Activated CD4-positive, alpha-beta T cell treated with anti-CD3 and anti-CD28 coated beads for 24 hours (primary cell): ENCODE data around the gene ELF4.
A peak's percentile ranks its signal among the peaks of the same experiment; 100 is the strongest.

Source experiments
- DNase-seq, 2 donors: peaks; one replicate each; pipeline ENCODE4 v3.0.0-alpha.2; 2020; ENCODE audit warnings: low read depth in 2 of 2

The ELF4 gene

GRCh38 chrX:130083656-130084382 is 26.5 kb downstream of the ELF4 start:
- DNase-seq = no peak

- no peak for DNase-seq
Observed at GRCh38 chrX:130083107-130083490, 27.2 kb downstream of the ELF4 start.

DNA sequence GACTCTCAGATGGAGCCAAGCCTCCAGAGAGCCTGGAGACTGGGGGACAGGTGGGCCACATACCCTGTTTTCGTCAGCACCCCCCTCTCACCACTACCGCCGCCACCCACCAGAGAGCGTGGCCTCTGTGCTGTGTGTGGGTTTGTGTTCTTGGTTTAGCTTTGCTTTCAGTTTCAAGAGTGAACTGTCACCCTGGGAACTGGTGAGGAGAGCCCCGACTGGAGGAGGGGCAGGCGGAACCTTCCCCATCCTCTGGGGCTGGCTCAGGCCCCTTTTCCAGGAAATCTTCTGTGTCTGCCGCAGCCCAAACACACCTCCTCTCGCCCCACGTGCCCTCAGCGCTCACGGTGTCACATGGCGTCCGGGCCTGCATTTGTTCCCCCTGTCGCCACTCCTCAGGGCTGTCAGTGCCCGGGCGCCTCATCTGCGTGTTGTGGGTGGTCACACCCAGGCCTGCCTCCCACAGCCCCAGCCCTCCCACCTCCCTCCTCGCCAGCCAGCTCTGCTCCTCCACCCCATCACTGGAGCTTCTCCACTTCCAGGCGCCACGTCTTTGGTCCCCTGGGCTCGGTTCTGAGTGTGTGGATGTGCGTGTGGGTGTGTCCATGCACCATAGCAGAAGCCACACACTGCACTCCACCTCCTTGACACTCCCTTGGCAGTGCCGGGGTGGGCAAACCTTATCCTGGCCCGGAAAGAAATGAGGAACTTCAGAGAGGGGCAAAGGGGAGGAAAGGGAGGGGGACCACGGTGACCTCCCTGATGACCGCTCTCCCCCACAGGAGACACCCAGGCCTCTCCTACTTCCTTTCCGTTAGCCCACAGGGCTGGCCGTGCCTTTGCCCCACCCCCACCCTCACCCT is 27.8 kb downstream of the ELF4 start:
- peak; percentile 48 to 57 for DNase-seq

DNA sequence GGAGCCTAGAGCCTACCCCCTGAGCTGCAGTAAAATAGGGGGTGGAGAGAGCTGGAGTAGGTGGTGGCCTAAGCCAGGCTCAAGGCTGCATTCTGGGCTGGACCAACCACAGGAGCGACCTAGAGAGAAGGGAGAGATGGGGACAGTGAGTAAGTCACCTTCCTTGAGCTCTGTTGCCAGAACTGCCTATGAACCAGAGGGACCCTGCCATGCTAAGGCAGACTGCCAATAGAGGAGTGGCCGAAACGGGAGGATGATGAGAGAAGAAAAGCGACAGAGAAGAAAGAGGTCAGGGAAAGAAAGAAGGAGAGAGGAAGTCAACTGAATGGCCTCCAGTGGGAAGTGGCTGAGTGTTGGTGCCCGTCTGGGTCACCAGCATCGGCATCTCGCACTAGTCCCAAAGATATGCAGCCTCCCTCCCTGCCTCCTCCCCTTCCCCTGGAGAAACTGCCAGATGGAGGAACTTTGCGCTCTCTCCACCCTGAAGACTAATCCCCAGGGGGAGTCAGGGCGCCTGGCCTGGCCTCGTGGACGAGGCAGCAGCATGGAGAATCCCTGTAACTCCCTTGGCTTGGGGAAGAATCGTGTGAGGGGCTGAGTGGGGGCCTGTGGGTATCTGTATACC is 28.8 kb downstream of the ELF4 start:
- no peak for DNase-seq

DNA sequence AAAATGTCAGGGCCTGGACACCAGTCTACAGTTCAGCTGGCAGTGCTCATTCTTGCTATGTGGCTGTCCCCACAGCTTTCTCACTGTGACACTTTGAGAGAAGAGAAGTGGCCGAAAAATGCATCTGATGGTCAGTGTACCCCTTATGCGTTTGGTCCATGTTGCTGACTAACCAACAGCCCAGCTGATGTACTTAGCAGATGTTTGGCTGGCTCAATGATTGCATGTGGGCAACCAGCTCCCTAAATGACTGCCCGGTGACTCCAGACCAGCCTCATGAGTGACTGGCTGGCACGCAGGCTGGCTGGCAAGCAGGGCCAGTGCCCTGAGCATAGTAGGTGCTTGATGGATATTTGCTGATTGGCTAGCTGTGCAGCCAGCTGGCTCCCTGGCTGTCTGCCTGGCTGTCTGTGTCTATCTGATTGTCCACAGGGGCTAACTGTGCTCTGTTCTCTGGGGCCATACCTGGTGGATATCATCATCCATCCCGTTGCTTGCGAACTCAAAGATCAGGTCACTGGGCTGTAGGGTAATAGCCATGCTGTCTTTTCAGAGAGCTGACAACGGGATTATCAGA is 29.4 kb downstream of the ELF4 start:
- no peak for DNase-seq

GRCh38 chrX:130079824-130080406 is 30.4 kb downstream of the ELF4 start:
- DNase-seq = peak in 1 of 2 donors; percentile 56

- no peak for DNase-seq
Observed at GRCh38 chrX:130075777-130076176, 34.5 kb downstream of the ELF4 start.

DNA sequence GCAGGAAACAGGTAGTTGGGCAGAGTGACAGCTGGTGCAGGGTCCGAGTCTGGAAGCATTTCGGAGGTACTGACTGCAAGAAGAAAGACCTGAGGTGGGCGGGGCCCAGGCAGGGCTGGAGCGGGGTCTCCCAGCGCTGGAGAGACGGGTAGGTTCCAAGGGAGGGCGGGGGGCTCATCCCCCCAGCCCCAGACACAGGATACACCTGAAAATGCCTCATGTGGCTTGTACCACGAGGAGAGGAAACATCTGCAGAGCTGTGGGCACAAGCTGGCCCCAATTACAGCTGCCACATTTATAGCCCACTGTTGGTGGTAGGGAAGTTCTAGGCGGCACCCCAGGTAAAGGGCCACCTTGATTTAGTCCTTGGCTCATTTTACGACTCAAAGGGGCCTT is 38.0 kb downstream of the ELF4 start:
- no peak for DNase-seq

DNA sequence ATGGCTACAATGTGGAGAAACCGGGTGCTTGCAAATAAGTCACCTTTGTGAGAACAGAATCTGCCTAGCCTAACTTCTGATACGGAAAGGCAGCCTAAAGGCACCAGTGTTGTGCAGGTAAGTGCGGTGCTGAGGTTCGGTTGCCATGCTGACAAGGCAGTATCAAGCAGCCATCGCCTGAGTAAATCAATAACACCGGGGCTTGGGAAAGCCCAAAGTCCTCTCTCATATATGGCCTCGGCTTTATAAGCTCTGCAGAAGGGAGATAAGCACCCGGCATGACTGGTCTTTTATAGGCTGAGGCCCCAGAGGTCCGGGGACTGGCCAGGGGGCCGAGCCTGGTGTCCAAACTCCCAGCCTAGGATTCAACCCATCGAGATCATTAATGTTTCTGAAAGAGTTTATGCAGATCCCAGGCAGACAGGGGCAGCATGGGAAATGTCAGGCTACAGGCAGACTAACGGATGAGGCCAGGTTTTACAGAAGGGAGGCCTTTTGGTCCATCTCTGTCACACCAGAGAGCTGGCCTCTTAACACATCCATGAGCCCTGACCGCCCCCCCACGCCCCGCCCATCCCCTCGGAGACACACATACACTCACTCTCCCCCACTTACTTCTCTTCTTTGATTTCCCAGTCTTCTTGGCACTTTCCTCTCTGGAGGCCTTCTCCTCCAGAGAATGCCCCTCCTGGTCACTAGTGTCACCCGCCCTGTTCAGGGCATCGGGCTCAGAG is 38.5 kb downstream of the ELF4 start:
- DNase-seq = no peak

GRCh38 chrX:130066975-130067615 is 43.2 kb downstream of the ELF4 start:
- no peak for DNase-seq

- DNase-seq = peak; percentile 71 to 79
Observed at GRCh38 chrX:130060122-130061069, 49.9 kb downstream of the ELF4 start.

GRCh38 chrX:130058652-130059051 is 51.6 kb downstream of the ELF4 start:
- DNase-seq = no peak

- no peak for DNase-seq
Observed at GRCh38 chrX:130057209-130057608, 53.1 kb downstream of the ELF4 start.

GRCh38 chrX:130055899-130056298 is 54.4 kb downstream of the ELF4 start:
- DNase-seq = no peak

DNA sequence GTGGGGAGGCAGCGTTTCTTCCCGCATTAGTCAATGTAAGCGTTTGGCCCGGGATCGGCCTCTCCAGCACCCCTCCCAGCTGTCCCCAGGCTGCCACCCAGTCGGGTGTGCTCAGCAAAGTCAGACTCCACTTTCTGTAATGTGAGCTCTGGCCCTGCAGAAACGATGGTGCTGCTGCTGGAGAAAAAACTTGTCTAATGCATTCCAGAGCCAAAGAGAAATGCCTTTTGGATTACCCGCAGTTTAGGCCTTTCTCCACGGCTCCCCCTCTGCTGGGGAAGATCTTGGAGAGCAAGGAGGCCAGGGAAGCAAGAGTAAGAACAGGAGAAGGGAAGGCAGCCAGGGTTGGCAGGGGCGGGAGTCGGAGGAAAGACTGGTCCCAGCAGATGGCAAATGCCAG is 55.2 kb downstream of the ELF4 start:
- no peak for DNase-seq

- DNase-seq = no peak
Observed at GRCh38 chrX:130053236-130053635, 57.1 kb downstream of the ELF4 start.

GRCh38 chrX:130051176-130051845 is 59.0 kb downstream of the ELF4 start:
- DNase-seq = no peak

GRCh38 chrX:130049821-130050220 is 60.5 kb downstream of the ELF4 start:
- DNase-seq = no peak

GRCh38 chrX:130048686-130049222 is 61.5 kb downstream of the ELF4 start:
- DNase-seq = no peak
